ENCODE data around the gene OR1M1. TPM values are rescaled to one million over a fixed set of nuclear protein-coding genes. Genes with fewer than 3 reads are reported as not detected.
"Not testable (repeated sequence)": the region's sequence is repeated elsewhere in the genome, so short reads cannot be mapped to it uniquely, and the experiment has no call there.

The OR1M1 gene
- total and polyA plus RNA-seq, 7 donors = not detected

DNA sequence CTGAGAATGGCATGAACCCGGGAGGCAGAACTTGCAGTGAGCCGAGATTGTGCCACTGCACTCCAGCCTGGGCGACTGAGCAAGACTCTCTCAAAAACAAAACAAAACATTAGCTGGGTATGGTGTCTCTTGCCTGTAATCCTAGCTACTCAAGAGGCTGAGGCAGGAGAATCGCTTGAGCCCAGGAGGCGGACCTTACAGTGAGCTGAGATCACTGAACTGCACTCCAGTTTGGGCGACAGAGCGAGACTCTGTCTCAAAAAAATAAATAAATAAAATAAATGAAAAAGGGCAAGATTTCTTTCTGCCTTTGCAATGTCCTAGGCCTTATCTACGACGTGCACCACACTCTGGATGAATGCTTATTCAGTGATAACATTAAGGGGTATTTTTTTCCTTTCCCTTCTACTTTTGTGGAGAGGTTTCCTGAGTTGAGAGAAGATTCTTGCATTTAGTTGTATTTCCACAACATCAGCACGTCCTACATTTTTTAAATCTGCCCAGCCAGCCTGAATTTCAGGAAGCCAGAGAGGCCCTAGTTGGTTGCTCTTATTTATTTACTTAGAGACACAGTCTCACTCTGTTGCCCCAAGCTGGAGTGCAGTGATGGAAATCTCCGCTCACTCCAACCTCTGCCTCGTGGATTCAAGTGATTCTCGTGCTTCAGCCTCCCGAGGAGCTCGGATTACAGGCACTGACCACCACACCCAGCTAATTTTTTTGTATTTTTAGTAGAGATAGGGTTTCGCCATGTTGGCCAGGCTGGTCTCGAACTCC is 26.1 kb upstream of the OR1M1 start:
- peaks cover 0 to 2% (median 0%) of the 10 kb centered on the region in 3 donors for H3K27me3 ChIP-seq (ENCODE audit: insufficient read depth in 3 of 3, low read length in 2 of 3)
- H3K4me3 ChIP-seq = no peak overlapping the region
- WGBS, 3 donors = 55 to 56% (median 56%) methylated on average over 17 of the region's 17 CpGs
- H3K36me3 ChIP-seq (ENCODE audit: insufficient read depth in 1 of 2, low read depth in 1 of 2) = no peaks in the 10 kb centered on the region
- intact Hi-C loops (cut with DNase I) = no loop called here
- no peaks in the 10 kb centered on the region for H3K4me1 ChIP-seq
- DNase-seq (no peak), ATAC-seq (no peak)
- H3K27ac ChIP-seq = no peak overlapping the region
- H3K9me3 ChIP-seq = no peaks in the 10 kb centered on the region
- TF ChIP-seq, protein P1, sequence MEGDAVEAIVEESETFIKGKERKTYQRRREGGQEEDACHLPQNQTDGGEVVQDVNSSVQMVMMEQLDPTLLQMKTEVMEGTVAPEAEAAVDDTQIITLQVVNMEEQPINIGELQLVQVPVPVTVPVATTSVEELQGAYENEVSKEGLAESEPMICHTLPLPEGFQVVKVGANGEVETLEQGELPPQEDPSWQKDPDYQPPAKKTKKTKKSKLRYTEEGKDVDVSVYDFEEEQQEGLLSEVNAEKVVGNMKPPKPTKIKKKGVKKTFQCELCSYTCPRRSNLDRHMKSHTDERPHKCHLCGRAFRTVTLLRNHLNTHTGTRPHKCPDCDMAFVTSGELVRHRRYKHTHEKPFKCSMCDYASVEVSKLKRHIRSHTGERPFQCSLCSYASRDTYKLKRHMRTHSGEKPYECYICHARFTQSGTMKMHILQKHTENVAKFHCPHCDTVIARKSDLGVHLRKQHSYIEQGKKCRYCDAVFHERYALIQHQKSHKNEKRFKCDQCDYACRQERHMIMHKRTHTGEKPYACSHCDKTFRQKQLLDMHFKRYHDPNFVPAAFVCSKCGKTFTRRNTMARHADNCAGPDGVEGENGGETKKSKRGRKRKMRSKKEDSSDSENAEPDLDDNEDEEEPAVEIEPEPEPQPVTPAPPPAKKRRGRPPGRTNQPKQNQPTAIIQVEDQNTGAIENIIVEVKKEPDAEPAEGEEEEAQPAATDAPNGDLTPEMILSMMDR (IDR thresholded peaks at IDR 0.05) = no peak

DNA sequence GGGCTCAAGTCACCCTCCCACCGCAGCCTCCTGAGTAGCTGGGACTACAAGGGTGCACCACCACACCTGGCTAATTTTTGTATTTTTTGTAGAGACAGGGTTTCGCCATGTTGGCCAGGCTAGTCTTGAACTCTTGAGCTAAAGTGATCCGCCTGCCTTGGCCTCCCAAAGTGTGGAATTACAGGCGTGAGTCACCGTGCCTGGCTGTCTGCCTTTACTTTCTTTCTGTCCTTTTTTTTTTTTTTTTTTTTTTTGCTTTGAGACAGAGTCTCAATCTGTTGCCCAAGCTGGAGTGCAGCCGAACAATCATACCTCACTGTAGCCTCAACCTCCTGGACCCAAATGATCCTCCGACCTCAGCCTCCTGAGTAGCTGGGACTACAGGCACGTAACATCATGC is 25.0 kb upstream of the OR1M1 start:
- DNase-seq = no peak

DNA sequence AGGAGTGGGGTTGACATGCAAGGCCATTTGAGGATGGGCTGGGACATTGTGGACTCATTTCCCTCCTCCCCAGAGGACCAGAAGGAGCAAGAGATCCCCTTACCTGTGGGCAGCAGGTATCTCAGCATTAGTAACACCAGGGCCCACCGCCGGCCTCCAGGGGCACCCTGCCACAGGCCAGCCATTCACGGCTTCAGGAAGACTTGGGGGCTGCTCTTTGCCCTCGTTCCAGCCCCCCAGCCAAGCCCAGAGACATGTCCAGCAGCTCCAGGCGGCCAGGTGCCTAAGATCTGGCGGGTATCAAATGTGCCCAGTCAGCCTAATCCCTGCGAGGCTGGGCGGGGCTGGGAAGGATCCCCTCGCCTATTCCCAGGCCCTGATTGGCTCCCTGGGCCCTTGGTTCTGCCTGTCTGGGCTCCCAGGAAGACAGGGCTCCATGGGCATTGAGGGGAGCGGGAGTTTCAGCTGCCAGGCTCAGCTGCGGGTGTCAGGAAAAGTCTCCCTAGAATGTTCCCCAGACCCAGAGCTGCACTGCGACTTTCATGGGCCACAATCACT is 21.3 kb upstream of the OR1M1 start:
- Histone ChIP-seq H3K36me3 (ENCODE audit: insufficient read depth in 1 of 2, low read depth in 1 of 2) (no peaks in the 10 kb centered on the region), H3K27me3 (ENCODE audit: insufficient read depth in 3 of 3, low read length in 2 of 3) (peaks cover 0 to 2% (median 0%) of the 10 kb centered on the region in 3 donors), H3K27ac (no peak overlapping the region), H3K4me3 (no peak overlapping the region), H3K9me3 (no peaks in the 10 kb centered on the region), H3K4me1 (no peaks in the 10 kb centered on the region)
- TF ChIP-seq, protein P1 (IDR thresholded peaks at IDR 0.05) = no peak
- 59 to 62% (median 62%) methylated on average over 12 of the region's 12 CpGs for WGBS, 3 donors
- ATAC-seq (no peak), DNase-seq (no peak)
- intact Hi-C loops (cut with DNase I) = no loop called here

More for the DNA sequence above, 25.0 kb upstream of the OR1M1 start:
- intact Hi-C loops (cut with DNase I) = no loop called here
- no peak overlapping the region for H3K27ac ChIP-seq
- H3K27me3 ChIP-seq (ENCODE audit: insufficient read depth in 3 of 3, low read length in 2 of 3) = peaks cover 0 to 2% (median 0%) of the 10 kb centered on the region in 3 donors
- 76 to 90% (median 82%) methylated on average over 8 of the region's 8 CpGs for WGBS, 3 donors
- H3K4me1 ChIP-seq = no peaks in the 10 kb centered on the region
- H3K4me3 ChIP-seq = no peak overlapping the region
- no peaks in the 10 kb centered on the region for H3K9me3 ChIP-seq
- TF ChIP-seq, protein P1 (IDR thresholded peaks at IDR 0.05) = no peak
- no peaks in the 10 kb centered on the region for H3K36me3 ChIP-seq (ENCODE audit: insufficient read depth in 1 of 2, low read depth in 1 of 2)
- no peak for ATAC-seq

DNA sequence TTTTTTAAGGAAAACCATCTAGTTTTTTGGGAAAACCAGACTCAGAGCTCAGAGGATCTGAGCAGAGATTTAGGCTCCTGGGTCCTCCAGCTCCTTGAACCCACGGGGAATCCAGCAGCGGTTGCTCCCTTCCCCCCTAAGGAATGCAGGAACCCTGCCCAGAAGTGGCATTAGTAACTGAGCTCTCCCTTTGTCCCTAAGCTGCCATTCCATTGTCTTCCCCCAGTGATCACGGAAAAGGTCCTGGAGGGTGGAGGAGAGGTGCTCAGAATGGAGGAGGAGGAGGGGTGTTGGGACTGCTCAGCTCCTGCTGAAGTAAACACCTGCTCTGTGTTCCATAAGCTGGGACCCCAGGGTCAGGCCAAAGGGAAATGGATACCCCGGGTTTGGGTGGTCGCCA is 16.8 kb upstream of the OR1M1 start:
- ATAC-seq (no peak), DNase-seq (no peak)
- TF ChIP-seq, protein P1 (IDR thresholded peaks at IDR 0.05) = no peak
- intact Hi-C loops (cut with DNase I) = no loop called here
- WGBS, 3 donors = 7 to 13% (median 9%) methylated on average over 5 of the region's 5 CpGs
- Histone ChIP-seq H3K36me3 (ENCODE audit: insufficient read depth in 1 of 2, low read depth in 1 of 2) (no peaks in the 10 kb centered on the region), H3K4me1 (no peaks in the 10 kb centered on the region), H3K27me3 (ENCODE audit: insufficient read depth in 3 of 3, low read length in 2 of 3) (peaks cover 0 to 2% (median 0%) of the 10 kb centered on the region in 3 donors), H3K27ac (no peak overlapping the region), H3K4me3 (no peak overlapping the region), H3K9me3 (no peaks in the 10 kb centered on the region)

DNA sequence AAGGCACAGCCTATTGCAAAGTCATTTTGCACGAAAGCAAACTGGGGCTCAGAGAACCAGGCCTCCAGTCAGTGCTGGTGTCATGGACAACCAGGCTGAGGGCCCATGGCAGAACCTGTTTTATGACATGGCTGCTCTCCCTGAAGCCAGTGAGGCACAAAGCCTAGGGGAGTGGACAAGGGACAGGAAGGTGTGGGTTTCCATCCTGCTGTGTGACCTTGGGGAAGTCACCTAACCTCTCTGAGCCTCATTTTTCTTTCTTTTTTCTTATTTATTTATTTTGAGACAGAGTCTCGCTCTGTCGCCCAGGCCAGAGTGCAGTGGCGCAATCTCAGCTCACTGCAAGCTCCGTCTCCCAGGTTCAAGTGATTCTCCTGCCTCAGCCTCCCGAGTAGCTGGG is 15.1 kb upstream of the OR1M1 start:
- DNase-seq; H3K9me3 ChIP-seq; H3K27me3 ChIP-seq (ENCODE audit: insufficient read depth in 3 of 3, low read length in 2 of 3); H3K27ac ChIP-seq; H3K4me1 ChIP-seq; intact Hi-C loops (cut with DNase I); H3K36me3 ChIP-seq (ENCODE audit: insufficient read depth in 1 of 2, low read depth in 1 of 2); ATAC-seq; H3K4me3 ChIP-seq: not testable (repeated sequence)
- 85 to 91% (median 88%) methylated on average over 6 of the region's 6 CpGs for WGBS, 3 donors
